Lung (tissue), 12 donors: ENCODE measurements around the gene KLHL28. TPM values are rescaled to one million over a fixed set of nuclear protein-coding genes. Genes with fewer than 3 reads are reported as not detected.
"Not testable (repeated sequence)": the region's sequence is repeated elsewhere in the genome, so short reads cannot be mapped to it uniquely, and the experiment has no call there.

Experiments
- ATAC-seq: fragments of 200-7000 bp; cut with Tn5 transposase; one replicate; pipeline ENCODE4 v1.9.1; 2020; ENCODE audit warnings: moderate number of reproducible peaks; ENCODE audit not compliant: insufficient read depth, low FRiP score
- DNase-seq, 3 donors: peaks; one replicate each; pipeline ENCODE4 v3.0.0-alpha.2; 2013 to 2017
- H3K27ac ChIP-seq, 2 donors: one replicate each; pipeline ENCODE4 v1.5.1; 2013; ENCODE audit warnings: mild to moderate bottlenecking in 2 of 2, moderate library complexity in 2 of 2, control low read depth in 1 of 2, inconsistent platforms in 1 of 2, low read depth in 1 of 2, low read length in 1 of 2
- H3K27me3 ChIP-seq, 3 donors: one replicate each; pipeline ENCODE4 v1.5.1; 2013; ENCODE audit warnings: low read length in 2 of 3; ENCODE audit not compliant: control insufficient read depth in 3 of 3, insufficient read depth in 3 of 3
- H3K36me3 ChIP-seq, 4 donors: one replicate each; pipeline ENCODE4 v1.5.1; 2013; ENCODE audit warnings: low read length in 4 of 4, mild to moderate bottlenecking in 1 of 4, moderate library complexity in 1 of 4; ENCODE audit not compliant: control insufficient read depth in 4 of 4, insufficient read depth in 4 of 4
- H3K4me1 ChIP-seq, 5 donors: one replicate each; pipeline ENCODE4 v1.5.1; 2013; ENCODE audit warnings: low read length in 5 of 5, mild to moderate bottlenecking in 2 of 5, moderate library complexity in 1 of 5; ENCODE audit not compliant: control insufficient read depth in 5 of 5, insufficient read depth in 5 of 5
- H3K4me3 ChIP-seq: one replicate; pipeline ENCODE4 v1.5.1; 2013; ENCODE audit warnings: mild to moderate bottlenecking, control low read depth, moderate library complexity
- H3K9ac ChIP-seq, 2 donors: one replicate each; pipeline ENCODE4 v1.5.1; 2013; ENCODE audit warnings: low read length in 2 of 2, control low read depth in 1 of 2; ENCODE audit not compliant: insufficient read depth in 1 of 2
- H3K9me3 ChIP-seq, 4 donors: one replicate each; pipeline ENCODE4 v1.5.1; 2013; ENCODE audit warnings: low read length in 3 of 4, mild to moderate bottlenecking in 1 of 4, moderate library complexity in 1 of 4; ENCODE audit not compliant: control insufficient read depth in 4 of 4, insufficient read depth in 3 of 4
- WGBS, 2 donors: extraction: QIAGEN DNeasy Blood & Tissue Kit; methylation state at CpG; one replicate each; pipeline ENCODE4 v1.1.7; 2013; 5-methylcytosine and 5-hydroxymethylcytosine counted together
- polyA plus RNA-seq, 2 donors: library from polyadenylated mRNA; stranded (reverse); fragments of 200-250 nt; gene quantifications; one replicate each; pipeline ENCODE4 v1.2.1, GENCODE V29; 2013
- total RNA-seq, 2 donors: library from RNA; depleted of rRNA in 1 of 2; stranded (reverse); fragments of >200 nt in 1 of 2; gene quantifications; one replicate each; pipeline ENCODE4 v1.2.1, GENCODE V29; 2014 to 2021
- TF ChIP-seq, protein P1 (sequence below): IDR thresholded peaks from 2 replicates; pipeline ENCODE4 v1.5.1; 2012; ENCODE audit warnings: mild to moderate bottlenecking; ENCODE audit errors: control extremely low read depth, extremely low read depth
- donor health status: control.
- donor health status: control.
- donor health status: Bipolar disorder and iron deficiency.
- donor health status: healthy.
- donor health status: DM: yes; HTN: yes; CAD: no.

The KLHL28 gene
- total and polyA plus RNA-seq, 4 donors: 2.6 to 29.0 (median 9.5) TPM

DNA sequence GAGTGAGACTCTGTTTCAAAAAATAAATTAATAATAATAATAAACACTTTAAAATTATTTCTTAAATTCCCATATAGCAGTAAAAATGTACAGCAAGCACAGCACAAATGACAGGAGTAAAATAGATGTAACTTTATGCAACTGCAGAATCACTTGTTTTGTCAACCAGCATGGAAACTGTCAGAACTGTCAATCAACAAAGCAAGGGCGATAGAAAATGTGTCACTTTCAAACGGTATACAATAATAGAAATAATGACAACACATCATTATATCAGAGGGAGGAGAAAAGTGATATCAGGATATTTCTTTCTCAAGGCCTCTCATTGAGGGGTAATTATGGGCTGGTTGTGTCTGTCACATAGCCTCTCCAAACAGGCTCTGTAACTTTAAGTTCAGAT is 68.2 kb downstream of the KLHL28 start:
- H3K27ac ChIP-seq: no peak overlapping the region
- H3K4me3 ChIP-seq: no peak overlapping the region
- DNase-seq: no peak
- H3K4me1 ChIP-seq: peaks cover 0 to 31% (median 4%) of the 10 kb centered on the region in 5 donors
- H3K36me3 ChIP-seq: no peaks in the 10 kb centered on the region
- H3K9ac ChIP-seq: no peak overlapping the region
- no peaks in the 10 kb centered on the region for H3K9me3 ChIP-seq
- WGBS, 2 donors: 77 to 95% methylated on average over 2 of the region's 2 CpGs
- no peak for ATAC-seq
- no peaks in the 10 kb centered on the region for H3K27me3 ChIP-seq
- TF ChIP-seq, protein P1, sequence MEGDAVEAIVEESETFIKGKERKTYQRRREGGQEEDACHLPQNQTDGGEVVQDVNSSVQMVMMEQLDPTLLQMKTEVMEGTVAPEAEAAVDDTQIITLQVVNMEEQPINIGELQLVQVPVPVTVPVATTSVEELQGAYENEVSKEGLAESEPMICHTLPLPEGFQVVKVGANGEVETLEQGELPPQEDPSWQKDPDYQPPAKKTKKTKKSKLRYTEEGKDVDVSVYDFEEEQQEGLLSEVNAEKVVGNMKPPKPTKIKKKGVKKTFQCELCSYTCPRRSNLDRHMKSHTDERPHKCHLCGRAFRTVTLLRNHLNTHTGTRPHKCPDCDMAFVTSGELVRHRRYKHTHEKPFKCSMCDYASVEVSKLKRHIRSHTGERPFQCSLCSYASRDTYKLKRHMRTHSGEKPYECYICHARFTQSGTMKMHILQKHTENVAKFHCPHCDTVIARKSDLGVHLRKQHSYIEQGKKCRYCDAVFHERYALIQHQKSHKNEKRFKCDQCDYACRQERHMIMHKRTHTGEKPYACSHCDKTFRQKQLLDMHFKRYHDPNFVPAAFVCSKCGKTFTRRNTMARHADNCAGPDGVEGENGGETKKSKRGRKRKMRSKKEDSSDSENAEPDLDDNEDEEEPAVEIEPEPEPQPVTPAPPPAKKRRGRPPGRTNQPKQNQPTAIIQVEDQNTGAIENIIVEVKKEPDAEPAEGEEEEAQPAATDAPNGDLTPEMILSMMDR: no peak

DNA sequence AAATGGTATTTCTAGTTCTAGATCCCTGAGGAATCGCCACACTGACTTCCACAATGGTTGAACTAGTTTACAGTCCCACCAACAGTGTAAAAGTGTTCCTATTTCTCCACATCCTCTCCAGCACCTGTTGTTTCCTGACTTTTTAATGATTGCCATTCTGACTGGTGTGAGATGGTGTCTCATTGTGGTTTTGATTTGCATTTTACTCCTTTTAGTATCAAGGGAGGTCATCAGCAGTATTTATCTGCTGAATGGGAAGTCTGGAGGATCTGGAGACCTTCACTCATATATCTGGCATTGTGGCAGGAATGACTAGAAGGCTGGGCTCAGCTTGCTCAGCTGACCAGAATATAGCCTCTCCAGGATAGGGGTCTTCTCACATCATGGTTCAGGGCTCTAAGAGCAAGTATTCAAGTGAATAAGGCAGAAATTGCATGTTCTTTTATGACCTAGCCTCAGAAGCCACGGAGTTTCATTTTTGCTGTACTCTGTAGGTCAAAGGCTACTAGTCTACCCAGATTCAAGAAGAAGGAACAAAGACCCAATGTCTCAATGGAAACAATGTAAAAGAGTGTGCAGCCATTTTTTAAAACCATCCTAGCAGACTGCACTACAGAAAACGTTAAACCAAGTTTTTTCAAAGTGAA is 69.9 kb downstream of the KLHL28 start:
- DNase-seq, H3K9ac ChIP-seq, H3K9me3 ChIP-seq, H3K4me3 ChIP-seq, H3K27ac ChIP-seq, H3K36me3 ChIP-seq, H3K27me3 ChIP-seq, ATAC-seq: not testable (repeated sequence)
- peaks cover 0 to 24% (median 4%) of the 10 kb centered on the region in 5 donors for H3K4me1 ChIP-seq
- WGBS, 2 donors: 69 to 76% methylated on average over 2 of the region's 3 CpGs

DNA sequence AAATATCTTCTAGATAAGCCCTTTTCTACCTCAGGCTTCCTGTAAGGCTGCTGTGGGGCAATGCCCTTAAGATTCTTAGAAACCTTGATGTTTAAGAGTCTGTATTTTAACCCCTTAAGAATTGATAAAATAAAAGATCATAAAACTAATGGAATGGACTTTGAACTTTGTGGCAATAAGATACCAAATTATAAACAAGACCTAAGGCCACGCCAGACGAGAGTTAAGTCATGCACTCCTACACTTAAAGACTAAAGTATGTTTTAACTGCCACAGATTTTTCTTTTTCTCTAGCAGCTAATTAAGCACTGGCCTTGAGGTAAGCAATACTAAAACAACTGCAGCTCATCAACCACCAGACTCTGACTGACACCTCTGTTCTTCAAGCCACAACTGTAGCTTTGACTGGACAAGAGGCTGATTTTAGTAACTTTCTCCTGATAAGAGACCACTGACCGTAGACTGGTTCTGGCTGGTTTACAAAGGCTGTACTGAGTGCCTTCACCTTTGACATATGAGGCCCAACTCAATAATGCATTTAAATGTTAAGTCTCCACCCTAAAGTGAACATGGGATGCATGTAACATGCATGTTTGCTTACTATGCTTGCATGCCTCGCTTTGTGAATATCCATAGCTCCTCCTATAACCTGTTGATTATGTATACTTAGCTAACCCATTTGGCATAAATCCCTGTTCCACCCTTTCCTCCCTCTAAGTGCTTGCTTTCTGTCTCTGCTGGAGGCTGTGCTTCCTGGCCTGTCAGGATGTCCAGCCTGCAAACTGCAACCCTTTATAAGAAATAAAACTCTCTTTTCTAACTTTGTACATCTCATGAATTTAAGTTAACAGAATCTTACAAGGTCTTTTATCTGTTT is 71.9 kb downstream of the KLHL28 start:
- no peaks in the 10 kb centered on the region for H3K9me3 ChIP-seq
- no peaks in the 10 kb centered on the region for H3K27me3 ChIP-seq
- no peak overlapping the region for H3K27ac ChIP-seq
- 63 to 71% methylated on average over 4 of the region's 4 CpGs for WGBS, 2 donors
- H3K9ac ChIP-seq: no peak overlapping the region
- DNase-seq (peak; percentile 60 to 94 (median 92)), ATAC-seq (no peak)
- H3K4me3 ChIP-seq: no peak overlapping the region
- TF ChIP-seq, protein P1: no peak
- peaks cover 0 to 24% (median 0%) of the 10 kb centered on the region in 5 donors for H3K4me1 ChIP-seq
- no peaks in the 10 kb centered on the region for H3K36me3 ChIP-seq

DNA sequence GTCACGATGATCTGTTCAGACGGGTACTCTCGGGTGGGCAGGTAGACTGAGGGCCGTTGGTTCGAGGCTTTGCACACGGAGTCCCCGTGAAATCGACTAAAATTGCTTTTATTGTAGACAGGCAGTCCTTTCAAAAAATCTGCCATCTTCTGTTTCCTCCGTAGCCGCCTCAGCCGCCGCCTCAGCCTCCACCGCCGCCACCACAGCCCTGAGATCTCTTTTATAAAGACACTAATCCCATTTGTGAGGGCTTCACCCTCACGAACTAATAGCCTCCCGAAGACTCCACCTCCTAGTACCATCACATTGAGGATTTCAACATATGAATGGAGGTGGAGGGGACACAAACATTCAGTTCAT is 74.2 kb downstream of the KLHL28 start:
- no peaks in the 10 kb centered on the region for H3K36me3 ChIP-seq
- 96 to 98% methylated on average over 16 of the region's 16 CpGs for WGBS, 2 donors
- no peak for DNase-seq

More for the DNA sequence above, 74.2 kb downstream of the KLHL28 start:
- Histone ChIP-seq H3K9me3 (peaks cover 0 to 5% (median 0%) of the 10 kb centered on the region in 4 donors), H3K4me3 (no peak overlapping the region), H3K27me3 (no peaks in the 10 kb centered on the region), H3K27ac (no peak overlapping the region), H3K9ac (no peak overlapping the region), H3K4me1 (peaks cover 0 to 24% (median 0%) of the 10 kb centered on the region in 5 donors)
- ATAC-seq: no peak
- TF ChIP-seq, protein P1: no peak
